ENCODE data around the gene PARP9.

DNA sequence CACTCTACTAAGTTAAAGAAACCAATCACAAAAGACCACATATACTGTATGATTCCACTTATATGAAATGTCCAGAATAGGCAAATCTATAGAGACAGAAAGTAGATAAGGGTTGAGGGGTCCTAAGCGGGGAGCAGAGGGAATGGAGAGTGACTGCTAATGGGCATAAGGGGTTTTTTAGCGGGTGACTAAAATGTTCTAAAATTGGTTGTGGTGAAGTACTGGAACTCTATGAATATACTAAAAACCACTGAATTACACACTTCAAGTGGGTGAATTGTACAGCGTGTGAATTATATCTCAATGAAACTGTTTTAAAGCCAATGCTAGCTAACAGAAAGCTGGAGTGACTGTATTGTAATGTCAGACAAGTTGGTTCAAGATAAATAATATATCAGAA lies 82.7 kb downstream of the PARP9 start:
- TF ChIP-seq, protein P1, sequence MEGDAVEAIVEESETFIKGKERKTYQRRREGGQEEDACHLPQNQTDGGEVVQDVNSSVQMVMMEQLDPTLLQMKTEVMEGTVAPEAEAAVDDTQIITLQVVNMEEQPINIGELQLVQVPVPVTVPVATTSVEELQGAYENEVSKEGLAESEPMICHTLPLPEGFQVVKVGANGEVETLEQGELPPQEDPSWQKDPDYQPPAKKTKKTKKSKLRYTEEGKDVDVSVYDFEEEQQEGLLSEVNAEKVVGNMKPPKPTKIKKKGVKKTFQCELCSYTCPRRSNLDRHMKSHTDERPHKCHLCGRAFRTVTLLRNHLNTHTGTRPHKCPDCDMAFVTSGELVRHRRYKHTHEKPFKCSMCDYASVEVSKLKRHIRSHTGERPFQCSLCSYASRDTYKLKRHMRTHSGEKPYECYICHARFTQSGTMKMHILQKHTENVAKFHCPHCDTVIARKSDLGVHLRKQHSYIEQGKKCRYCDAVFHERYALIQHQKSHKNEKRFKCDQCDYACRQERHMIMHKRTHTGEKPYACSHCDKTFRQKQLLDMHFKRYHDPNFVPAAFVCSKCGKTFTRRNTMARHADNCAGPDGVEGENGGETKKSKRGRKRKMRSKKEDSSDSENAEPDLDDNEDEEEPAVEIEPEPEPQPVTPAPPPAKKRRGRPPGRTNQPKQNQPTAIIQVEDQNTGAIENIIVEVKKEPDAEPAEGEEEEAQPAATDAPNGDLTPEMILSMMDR (conservative IDR thresholded peaks at IDR 0.05; ENCODE audit: low read length) = no peak
- no peak for TF ChIP-seq EZH2phosphoT487 (IDR thresholded peaks at IDR 0.05; ENCODE audit: borderline replicate concordance)

Data from Loucy (cell line).